K562 (cell line): ENCODE results near the gene PRSS1. TPM values are rescaled to one million over a fixed set of nuclear protein-coding genes. Genes with fewer than 3 reads are reported as not detected.

Experiments used
- ATAC-seq: fragments of 200-7000 bp; cut with Tn5 transposase; 3 replicates; pipeline ENCODE4 v1.9.1; 2020; ENCODE audit warnings: moderate library complexity
- BruUV-seq: library from RNA; stranded (reverse); fragments of 400-500 nt; replicated peaks from 2 replicates; lab custom pipeline; 2021; lab: Mats Ljungman, UMichigan
- CTCF ChIA-PET: fragments of 300-600 bp; formaldehyde crosslinking; extraction: SDS; loops from one replicate; lab custom pipeline; 2021; ENCODE audit warnings: low intra/inter-chr PET ratio; lab: Yijun Ruan, JAX
- POLR2A ChIA-PET: fragments of 300-600, 350-650 bp; sonication (Branson Sonifier 250); formaldehyde crosslinking; extraction: SDS; loops from one replicate; lab custom pipeline; 2021; ENCODE audit warnings: antibody characterized with exemption, inconsistent platforms; lab: Yijun Ruan, JAX
- DNase-seq, 4 experiments: peaks; one replicate each; pipeline versions ENCODE4 v3.0.0 to v3.0.0-alpha.2; 2011 to 2018; ENCODE audit warnings: low spot score in 3 of 4, mixed read lengths in 3 of 4; ENCODE audit errors: extremely low read depth in 1 of 4
- FAIRE-seq: peaks from 2 replicates; lab custom pipeline; 2011; peaks lifted over from hg19 to GRCh38; lab: Jason Lieb, UNC
- H2AFZ ChIP-seq: 2 replicates; pipeline ENCODE4 v1.6.0; 2011; ENCODE audit warnings: low read depth, low read length, control low read depth, inconsistent platforms
- H3K27ac ChIP-seq: fragments of 200-600 bp; 3 replicates; pipeline ENCODE4 v1.8.0; 2011; ENCODE audit warnings: low read depth, mild to moderate bottlenecking, control low read depth, inconsistent platforms, low read length, moderate library complexity, mixed read lengths; ENCODE audit errors: extremely low read depth
- H3K27me3 ChIP-seq, 2 experiments: fragments of 300-600 bp in 1 of 2; 2 replicates in 1 of 2; 3 replicates in 1 of 2; pipeline versions ENCODE4 v1.6.0 to v1.8.0; 2011; ENCODE audit warnings: inconsistent platforms in 2 of 2, low read length in 2 of 2, mild to moderate bottlenecking in 1 of 2, mixed read lengths in 1 of 2, moderate library complexity in 1 of 2; ENCODE audit not compliant: control insufficient read depth in 2 of 2, insufficient read depth in 2 of 2
- H3K36me3 ChIP-seq: fragments of 300-600 bp; 3 replicates; pipeline ENCODE4 v1.8.0; 2011; ENCODE audit warnings: mild to moderate bottlenecking, low read length, inconsistent platforms; ENCODE audit not compliant: control insufficient read depth, insufficient read depth
- H3K4me1 ChIP-seq, 2 experiments: fragments of 200-600 bp in 1 of 2; replicated peaks in 1 of 2; 2 replicates in 1 of 2; 3 replicates in 1 of 2; pipeline versions ENCODE4 v1.5.1 to v1.8.0; 2011; ENCODE audit warnings: inconsistent platforms in 2 of 2, low read length in 2 of 2, mild to moderate bottlenecking in 1 of 2, mixed read lengths in 1 of 2, moderate library complexity in 1 of 2; ENCODE audit not compliant: control insufficient read depth in 2 of 2, insufficient read depth in 2 of 2
- H3K4me2 ChIP-seq: 2 replicates; pipeline ENCODE4 v1.6.1; 2011; ENCODE audit warnings: low read length, control low read depth, inconsistent platforms, mixed read lengths; ENCODE audit not compliant: insufficient read depth
- H3K4me3 ChIP-seq: fragments of 200-600 bp; sonication (generic), shearing (Covaris generic); 2 replicates; pipeline ENCODE4 v1.5.1; 2016; ENCODE audit warnings: control low read depth, inconsistent platforms
- H3K79me2 ChIP-seq: fragments of 200-600 bp; 3 replicates; pipeline ENCODE4 v1.8.0; 2011; ENCODE audit warnings: low read length, inconsistent platforms; ENCODE audit not compliant: control insufficient read depth, insufficient read depth
- H3K9ac ChIP-seq, 2 experiments: 2 replicates each; pipeline versions ENCODE4 v1.6.0 to v1.6.1; 2011; ENCODE audit warnings: low read depth in 2 of 2, low read length in 2 of 2, control low read depth in 1 of 2, inconsistent platforms in 1 of 2, mild to moderate bottlenecking in 1 of 2, mixed read lengths in 1 of 2; ENCODE audit not compliant: insufficient read depth in 1 of 2
- H3K9me1 ChIP-seq: one replicate; pipeline ENCODE4 v1.6.0; 2011; ENCODE audit warnings: inconsistent platforms, mild to moderate bottlenecking, low read length, moderate library complexity; ENCODE audit not compliant: control insufficient read depth, insufficient read depth
- H3K9me3 ChIP-seq: replicated peaks from 2 replicates; pipeline ENCODE4 v1.5.1; 2011; ENCODE audit warnings: low read depth, low read length, inconsistent platforms; ENCODE audit not compliant: control insufficient read depth, insufficient read depth
- H4K20me1 ChIP-seq: replicated peaks from 2 replicates; pipeline ENCODE4 v1.6.1; 2011; ENCODE audit warnings: low read length, inconsistent platforms, mixed read lengths; ENCODE audit not compliant: control insufficient read depth, insufficient read depth
- BMI1 ChIP-seq: fragments of 150-350 bp; IDR thresholded peaks from 2 replicates; pipeline ENCODE4 v1.6.1; 2014; ENCODE audit warnings: low read length
- COPS2 ChIP-seq: fragments of 450-650 bp; conservative IDR thresholded peaks from 2 replicates; pipeline ENCODE4 v1.6.1; 2016; ENCODE audit warnings: mild to moderate bottlenecking, moderate library complexity
- JUN ChIP-seq, 2 experiments: sonication (generic) in 1 of 2; formaldehyde crosslinking in 1 of 2; IDR thresholded peaks; 2 replicates each; pipeline versions ENCODE4 v1.6.1 to v1.8.0; 2012 to 2022; ENCODE audit warnings: borderline replicate concordance in 2 of 2, mild to moderate bottlenecking in 2 of 2, improper control_type of control experiment in 1 of 2, low read depth in 1 of 2, low read length in 1 of 2, missing genetic modification reagents in 1 of 2
- PCBP2 ChIP-seq: fragments of 200-400 bp; formaldehyde crosslinking; IDR thresholded peaks from 2 replicates; pipeline ENCODE4 v1.6.1; 2018; ENCODE audit warnings: low read length, low read depth, mild to moderate bottlenecking, moderate library complexity; ENCODE audit not compliant: poor library complexity, severe bottlenecking
- SMARCB1 ChIP-seq: IDR thresholded peaks from 2 replicates; pipeline ENCODE4 v1.6.1; 2011; ENCODE audit warnings: improper control_type of control experiment, low read depth; ENCODE audit not compliant: insufficient read length
- ZSCAN32 ChIP-seq: fragments of 450-650 bp; formaldehyde crosslinking; IDR thresholded peaks from 2 replicates; pipeline ENCODE4 v1.4.0; 2020; ENCODE audit warnings: mild to moderate bottlenecking, moderate library complexity
- WGBS: fragments of 100-300 bp; shearing (Covaris generic); methylation state at CpG from one replicate; pipeline ENCODE4 v1.1.6; 2016; ENCODE audit warnings: low coverage, mixed read lengths; ENCODE audit not compliant: insufficient coverage; ENCODE audit errors: missing lambda C conversion rate; 5-methylcytosine and 5-hydroxymethylcytosine counted together
- in situ Hi-C: fragments of 300-500 bp; cut with MboI; formaldehyde crosslinking; loops from 4 replicates; pipeline ENCODE4 v1.15.0; 2018; ENCODE audit warnings: inconsistent platforms, mixed read lengths
- intact Hi-C: fragments of 100-400 bp; cut with micrococcal nuclease; formaldehyde crosslinking; loops from 2 replicates; pipeline ENCODE4 v1.14.2; 2022
- polyA plus RNA-seq, 8 experiments: library from polyadenylated mRNA; depleted of rRNA in 4 of 8; stranded (reverse) in 5 of 8; unstranded in 3 of 8; fragments of >200 nt; fragmentation: Nextera tagmentation in 2 of 8; fragmentation: Illumina TruSeq in 1 of 8; extraction: Ambion mirVana in 2 of 8; extraction: Trizol in 1 of 8; gene quantifications; 2 replicates each; pipeline versions ENCODE4 v1.2.1 to v1.2.3, GENCODE V29; 2011 to 2014; ENCODE audit warnings: inconsistent platforms in 1 of 8, missing spikeins in 1 of 8
- total RNA-seq, 7 experiments: library from RNA; depleted of rRNA in 6 of 7; stranded (reverse); fragments of >200 nt in 6 of 7; fragmentation: Illumina TruSeq in 2 of 7; extraction: Trizol in 2 of 7; gene quantifications; 2 replicates each; pipeline versions ENCODE4 v1.2.1 to v1.2.3, GENCODE V29; 2011 to 2021; ENCODE audit warnings: low replicate concordance in 1 of 7
- TF ChIP-seq, protein P1 (sequence below): fragments of 450-650 bp; IDR thresholded peaks from 2 replicates; pipeline ENCODE4 v1.6.1; 2016
- TF ChIP-seq, protein P2 (sequence below): fragments of 450-650 bp; IDR thresholded peaks from 2 replicates; pipeline ENCODE4 v1.6.1; 2017; ENCODE audit warnings: antibody characterized with exemption, mild to moderate bottlenecking
- TF ChIP-seq, protein P3 (sequence below): sonication (generic); formaldehyde crosslinking; IDR thresholded peaks from 2 replicates; pipeline ENCODE4 v1.8.1; 2023; ENCODE audit warnings: mild to moderate bottlenecking, missing genetic modification reagents

The PRSS1 gene
- total and polyA plus RNA-seq, 9 of the 15 experiments (the other 6 are each of a cell fraction or from before 2014, with no cell fraction given): 0.07 to 6.6 (median 0.20) TPM; not detected in 6

DNA sequence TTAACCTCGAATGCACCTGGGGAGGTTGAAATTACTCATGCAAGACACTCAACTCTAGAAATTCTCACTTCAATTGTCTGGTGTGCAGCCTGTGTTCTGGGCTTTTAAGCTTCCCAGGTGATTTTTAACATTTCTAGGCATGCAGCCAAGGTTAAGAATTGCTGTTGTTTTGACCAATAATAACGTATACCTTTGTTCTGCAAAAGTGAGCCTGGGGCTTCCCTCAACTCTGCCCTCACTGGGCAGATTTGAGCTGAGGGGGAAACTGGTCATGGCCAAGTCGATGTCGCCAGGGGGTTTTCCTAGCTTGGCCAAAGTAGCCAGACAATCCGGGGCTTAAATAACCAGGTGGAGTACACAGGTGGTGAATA is 22.1 kb downstream of the PRSS1 start:
- no peak overlapping the region for H3K4me3 ChIP-seq
- ChIA-PET CTCF (interaction anchor here (0.9 kb wide), 1 partner anchor 12 kb away, joined by 9 read pairs; no protein-coding TSS in a partner anchor), POLR2A (interaction anchor here (1.1 kb wide), 1 partner anchor 9 kb away, joined by 4 read pairs; no protein-coding TSS in a partner anchor)
- H3K4me1 ChIP-seq: no peaks in the 10 kb centered on the region; a peak in 1 of 5 replicates
- H3K36me3 ChIP-seq: no peaks in the 10 kb centered on the region
- H3K9me3 ChIP-seq: no peaks in the 10 kb centered on the region
- no peaks in the 10 kb centered on the region for H3K9me1 ChIP-seq
- H3K79me2 ChIP-seq: no peaks in the 10 kb centered on the region
- H3K9ac ChIP-seq: no peak overlapping the region
- in situ Hi-C loops (no loop called here), intact Hi-C loops (no loop called here)
- no peak overlapping the region for H2AFZ ChIP-seq
- 2% methylated on average over 5 of the region's 5 CpGs for WGBS
- peaks cover 0 to 31% of the 10 kb centered on the region in 2 experiments; a peak in 4 of 5 replicates for H3K27me3 ChIP-seq
- no peak overlapping the region for H3K27ac ChIP-seq
- no peak overlapping the region for H3K4me2 ChIP-seq
- H4K20me1 ChIP-seq: no peaks in the 10 kb centered on the region; the same call in 1 of the 2 replicates
- FAIRE-seq (no peak), DNase-seq (no peak), ATAC-seq (no peak)
- BruUV-seq: no TSS peak
- no peak for TF ChIP-seq BMI1
- TF ChIP-seq, protein P1, sequence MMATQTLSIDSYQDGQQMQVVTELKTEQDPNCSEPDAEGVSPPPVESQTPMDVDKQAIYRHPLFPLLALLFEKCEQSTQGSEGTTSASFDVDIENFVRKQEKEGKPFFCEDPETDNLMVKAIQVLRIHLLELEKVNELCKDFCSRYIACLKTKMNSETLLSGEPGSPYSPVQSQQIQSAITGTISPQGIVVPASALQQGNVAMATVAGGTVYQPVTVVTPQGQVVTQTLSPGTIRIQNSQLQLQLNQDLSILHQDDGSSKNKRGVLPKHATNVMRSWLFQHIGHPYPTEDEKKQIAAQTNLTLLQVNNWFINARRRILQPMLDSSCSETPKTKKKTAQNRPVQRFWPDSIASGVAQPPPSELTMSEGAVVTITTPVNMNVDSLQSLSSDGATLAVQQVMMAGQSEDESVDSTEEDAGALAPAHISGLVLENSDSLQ: no peak
- TF ChIP-seq JUN (IDR thresholded peaks at IDR 0.05; ENCODE audit: borderline replicate concordance, low read depth, low read length): no peak
- TF ChIP-seq JUN (CRISPR knock-in tag; IDR thresholded peaks at IDR 0.05; ENCODE audit: borderline replicate concordance): no peak
- TF ChIP-seq PCBP2: no peak
- TF ChIP-seq, protein P2, sequence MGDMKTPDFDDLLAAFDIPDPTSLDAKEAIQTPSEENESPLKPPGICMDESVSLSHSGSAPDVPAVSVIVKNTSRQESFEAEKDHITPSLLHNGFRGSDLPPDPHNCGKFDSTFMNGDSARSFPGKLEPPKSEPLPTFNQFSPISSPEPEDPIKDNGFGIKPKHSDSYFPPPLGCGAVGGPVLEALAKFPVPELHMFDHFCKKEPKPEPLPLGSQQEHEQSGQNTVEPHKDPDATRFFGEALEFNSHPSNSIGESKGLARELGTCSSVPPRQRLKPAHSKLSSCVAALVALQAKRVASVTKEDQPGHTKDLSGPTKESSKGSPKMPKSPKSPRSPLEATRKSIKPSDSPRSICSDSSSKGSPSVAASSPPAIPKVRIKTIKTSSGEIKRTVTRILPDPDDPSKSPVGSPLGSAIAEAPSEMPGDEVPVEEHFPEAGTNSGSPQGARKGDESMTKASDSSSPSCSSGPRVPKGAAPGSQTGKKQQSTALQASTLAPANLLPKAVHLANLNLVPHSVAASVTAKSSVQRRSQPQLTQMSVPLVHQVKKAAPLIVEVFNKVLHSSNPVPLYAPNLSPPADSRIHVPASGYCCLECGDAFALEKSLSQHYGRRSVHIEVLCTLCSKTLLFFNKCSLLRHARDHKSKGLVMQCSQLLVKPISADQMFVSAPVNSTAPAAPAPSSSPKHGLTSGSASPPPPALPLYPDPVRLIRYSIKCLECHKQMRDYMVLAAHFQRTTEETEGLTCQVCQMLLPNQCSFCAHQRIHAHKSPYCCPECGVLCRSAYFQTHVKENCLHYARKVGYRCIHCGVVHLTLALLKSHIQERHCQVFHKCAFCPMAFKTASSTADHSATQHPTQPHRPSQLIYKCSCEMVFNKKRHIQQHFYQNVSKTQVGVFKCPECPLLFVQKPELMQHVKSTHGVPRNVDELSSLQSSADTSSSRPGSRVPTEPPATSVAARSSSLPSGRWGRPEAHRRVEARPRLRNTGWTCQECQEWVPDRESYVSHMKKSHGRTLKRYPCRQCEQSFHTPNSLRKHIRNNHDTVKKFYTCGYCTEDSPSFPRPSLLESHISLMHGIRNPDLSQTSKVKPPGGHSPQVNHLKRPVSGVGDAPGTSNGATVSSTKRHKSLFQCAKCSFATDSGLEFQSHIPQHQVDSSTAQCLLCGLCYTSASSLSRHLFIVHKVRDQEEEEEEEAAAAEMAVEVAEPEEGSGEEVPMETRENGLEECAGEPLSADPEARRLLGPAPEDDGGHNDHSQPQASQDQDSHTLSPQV: no peak
- TF ChIP-seq ZSCAN32 (CRISPR knock-in tag): no peak
- TF ChIP-seq, protein P3, sequence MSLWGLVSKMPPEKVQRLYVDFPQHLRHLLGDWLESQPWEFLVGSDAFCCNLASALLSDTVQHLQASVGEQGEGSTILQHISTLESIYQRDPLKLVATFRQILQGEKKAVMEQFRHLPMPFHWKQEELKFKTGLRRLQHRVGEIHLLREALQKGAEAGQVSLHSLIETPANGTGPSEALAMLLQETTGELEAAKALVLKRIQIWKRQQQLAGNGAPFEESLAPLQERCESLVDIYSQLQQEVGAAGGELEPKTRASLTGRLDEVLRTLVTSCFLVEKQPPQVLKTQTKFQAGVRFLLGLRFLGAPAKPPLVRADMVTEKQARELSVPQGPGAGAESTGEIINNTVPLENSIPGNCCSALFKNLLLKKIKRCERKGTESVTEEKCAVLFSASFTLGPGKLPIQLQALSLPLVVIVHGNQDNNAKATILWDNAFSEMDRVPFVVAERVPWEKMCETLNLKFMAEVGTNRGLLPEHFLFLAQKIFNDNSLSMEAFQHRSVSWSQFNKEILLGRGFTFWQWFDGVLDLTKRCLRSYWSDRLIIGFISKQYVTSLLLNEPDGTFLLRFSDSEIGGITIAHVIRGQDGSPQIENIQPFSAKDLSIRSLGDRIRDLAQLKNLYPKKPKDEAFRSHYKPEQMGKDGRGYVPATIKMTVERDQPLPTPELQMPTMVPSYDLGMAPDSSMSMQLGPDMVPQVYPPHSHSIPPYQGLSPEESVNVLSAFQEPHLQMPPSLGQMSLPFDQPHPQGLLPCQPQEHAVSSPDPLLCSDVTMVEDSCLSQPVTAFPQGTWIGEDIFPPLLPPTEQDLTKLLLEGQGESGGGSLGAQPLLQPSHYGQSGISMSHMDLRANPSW (CRISPR knock-in tag): no peak
- TF ChIP-seq SMARCB1: no peak
- no peak for TF ChIP-seq COPS2
